Liver (tissue), 9 donors: ENCODE results near the gene LSM12. TPM values are rescaled to one million over a fixed set of nuclear protein-coding genes. Genes with fewer than 3 reads are reported as not detected.

Experiments used
- DNase-seq: peaks from one replicate; pipeline ENCODE4 v3.0.0-alpha.2; 2017; ENCODE audit warnings: low spot score
- H3K27ac ChIP-seq, 2 donors: one replicate each; pipeline ENCODE4 v1.7.0; 2013; ENCODE audit warnings: inconsistent platforms in 2 of 2, low read length in 2 of 2, control low read depth in 1 of 2, low read depth in 1 of 2, mild to moderate bottlenecking in 1 of 2
- H3K27me3 ChIP-seq, 4 donors: one replicate each; pipeline versions ENCODE4 v1.6.1 to v1.7.0; 2013; ENCODE audit warnings: low read length in 3 of 4, inconsistent platforms in 1 of 4, mild to moderate bottlenecking in 1 of 4, moderate library complexity in 1 of 4; ENCODE audit not compliant: control insufficient read depth in 4 of 4, insufficient read depth in 4 of 4
- H3K36me3 ChIP-seq, 4 donors: one replicate each; pipeline versions ENCODE4 v1.6.1 to v1.7.0; 2013; ENCODE audit warnings: low read length in 3 of 4, mild to moderate bottlenecking in 3 of 4, low read depth in 1 of 4, moderate library complexity in 1 of 4; ENCODE audit not compliant: control insufficient read depth in 4 of 4, insufficient read depth in 3 of 4
- H3K4me1 ChIP-seq, 4 donors: one replicate each; pipeline versions ENCODE4 v1.6.1 to v1.7.0; 2013; ENCODE audit warnings: low read length in 3 of 4, mild to moderate bottlenecking in 3 of 4, moderate library complexity in 1 of 4; ENCODE audit not compliant: control insufficient read depth in 4 of 4, insufficient read depth in 4 of 4
- H3K4me3 ChIP-seq, 3 donors: one replicate each; pipeline versions ENCODE4 v1.6.1 to v1.7.0; 2013; ENCODE audit warnings: low read length in 3 of 3, control low read depth in 1 of 3, low read depth in 1 of 3, mild to moderate bottlenecking in 1 of 3
- H3K9ac ChIP-seq, 2 donors: one replicate each; pipeline ENCODE4 v1.7.0; 2013; ENCODE audit warnings: low read length in 2 of 2, mild to moderate bottlenecking in 2 of 2, moderate library complexity in 2 of 2, control low read depth in 1 of 2, low read depth in 1 of 2
- H3K9me3 ChIP-seq, 4 donors: one replicate each; pipeline versions ENCODE4 v1.6.1 to v1.7.0; 2013; ENCODE audit warnings: low read length in 3 of 4; ENCODE audit not compliant: control insufficient read depth in 4 of 4
- EGR1 ChIP-seq, 2 donors: IDR thresholded peaks; 2 replicates each; pipeline ENCODE4 v1.6.1; 2016 to 2018; ENCODE audit warnings: antibody characterized with exemption in 2 of 2, low read depth in 2 of 2
- FOXA1 ChIP-seq: IDR thresholded peaks from 2 replicates; pipeline ENCODE4 v1.6.1; 2016; ENCODE audit warnings: antibody characterized with exemption
- FOXA2 ChIP-seq: IDR thresholded peaks from 2 replicates; pipeline ENCODE4 v1.6.1; 2016; ENCODE audit warnings: antibody characterized with exemption
- GABPA ChIP-seq, 2 donors: IDR thresholded peaks in 1 of 2; conservative IDR thresholded peaks in 1 of 2; 2 replicates each; pipeline ENCODE4 v1.6.1; 2016; ENCODE audit warnings: antibody characterized with exemption in 2 of 2, mild to moderate bottlenecking in 1 of 2, moderate library complexity in 1 of 2
- HNF4A ChIP-seq, 2 donors: conservative IDR thresholded peaks; 2 replicates each; pipeline ENCODE4 v1.6.1; 2016; ENCODE audit warnings: antibody characterized with exemption in 2 of 2, mild to moderate bottlenecking in 2 of 2
- HNF4G ChIP-seq: IDR thresholded peaks from 2 replicates; pipeline ENCODE4 v1.6.1; 2016; ENCODE audit warnings: antibody characterized with exemption
- JUND ChIP-seq, 2 donors: IDR thresholded peaks; 2 replicates each; pipeline ENCODE4 v1.6.1; 2016; ENCODE audit warnings: antibody characterized with exemption in 2 of 2
- NR2F2 ChIP-seq: IDR thresholded peaks from 2 replicates; pipeline ENCODE4 v1.6.1; 2016; ENCODE audit warnings: antibody characterized with exemption
- RAD21 ChIP-seq, 2 donors: IDR thresholded peaks; 2 replicates each; pipeline ENCODE4 v1.6.1; 2016; ENCODE audit warnings: antibody characterized with exemption in 2 of 2, mild to moderate bottlenecking in 2 of 2
- RXRA ChIP-seq, 2 donors: IDR thresholded peaks; 2 replicates each; pipeline ENCODE4 v1.6.1; 2017 to 2018; ENCODE audit warnings: antibody characterized with exemption in 2 of 2, mild to moderate bottlenecking in 1 of 2
- SP1 ChIP-seq: IDR thresholded peaks from 2 replicates; pipeline ENCODE4 v1.6.1; 2018; ENCODE audit warnings: antibody characterized with exemption, mild to moderate bottlenecking
- TAF1 ChIP-seq: conservative IDR thresholded peaks from 2 replicates; pipeline ENCODE4 v1.6.1; 2016; ENCODE audit warnings: antibody characterized with exemption, mild to moderate bottlenecking
- YY1 ChIP-seq: IDR thresholded peaks from 2 replicates; pipeline ENCODE4 v1.6.1; 2016; ENCODE audit warnings: antibody characterized with exemption, mild to moderate bottlenecking
- ZBTB33 ChIP-seq: IDR thresholded peaks from 2 replicates; pipeline ENCODE4 v1.6.1; 2016; ENCODE audit warnings: antibody characterized with exemption
- WGBS: extraction: QIAGEN DNeasy Blood & Tissue Kit; methylation state at CpG from one replicate; pipeline ENCODE4 v1.1.7; 2013; 5-methylcytosine and 5-hydroxymethylcytosine counted together
- polyA plus RNA-seq, 2 donors: library from polyadenylated mRNA; stranded (reverse) in 1 of 2; unstranded in 1 of 2; fragments of 200-250 nt in 1 of 2; fragments of >200 nt in 1 of 2; fragmentation: Nextera tagmentation in 1 of 2; extraction: Ambion mirVana in 1 of 2; gene quantifications; one replicate each; pipeline versions ENCODE4 v1.2.1 to v1.2.3, GENCODE V29; 2013 to 2015
- total RNA-seq, 2 donors: library from RNA; depleted of rRNA; stranded (reverse); fragments of >200 nt; gene quantifications; one replicate each; pipeline ENCODE4 v1.2.3, GENCODE V29; 2014
- TF ChIP-seq, protein P1 (sequence below): IDR thresholded peaks from 2 replicates; pipeline ENCODE4 v1.6.1; 2016; ENCODE audit warnings: antibody characterized with exemption, mild to moderate bottlenecking
- TF ChIP-seq, protein P2 (sequence below): IDR thresholded peaks from 2 replicates; pipeline ENCODE4 v1.6.1; 2016; ENCODE audit warnings: antibody characterized with exemption
- TF ChIP-seq, protein P3 (sequence below): fragments of 150-350 bp; IDR thresholded peaks from 2 replicates; pipeline ENCODE4 v1.5.1; 2017; ENCODE audit warnings: improper control_type of control experiment, low read depth, low read length; ENCODE audit not compliant: missing input control
- TF ChIP-seq, protein P4 (sequence below): IDR thresholded peaks from 2 replicates; pipeline ENCODE4 v1.6.1; 2016; ENCODE audit warnings: antibody characterized with exemption
- donor health status: healthy.
- donor health status: healthy.
- donor health status: healthy.
- donor health status: healthy.
- donor health status: healthy.

LSM12 gene
- total and polyA plus RNA-seq, 4 donors: 12.1 to 31.9 (median 15.1) TPM

DNA sequence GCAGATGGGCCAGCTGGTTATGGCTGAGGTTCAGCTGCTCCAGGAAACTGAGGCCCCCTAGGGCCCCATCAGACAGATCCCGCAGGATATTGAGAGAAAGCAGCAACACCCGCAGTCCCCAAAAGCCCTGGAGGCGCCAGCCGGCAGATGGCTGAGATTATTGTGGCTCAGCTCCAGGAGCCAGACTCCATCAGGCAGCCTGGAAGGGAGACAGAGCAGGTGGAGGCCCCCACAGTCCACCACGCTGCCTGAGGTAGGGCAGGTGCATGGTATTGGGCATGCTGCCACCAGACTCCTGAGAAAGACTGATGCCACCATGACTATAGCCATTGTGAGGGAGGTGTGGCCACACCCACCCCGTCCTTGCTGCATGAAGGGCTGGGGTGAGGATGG is 42.2 kb downstream of the LSM12 start:
- Histone ChIP-seq H3K27ac (no peak overlapping the region), H3K4me3 (no peak overlapping the region), H3K9ac (no peak overlapping the region), H3K4me1 (peaks cover 2 to 17% (median 11%) of the 10 kb centered on the region in 4 donors), H3K27me3 (no peaks in the 10 kb centered on the region), H3K9me3 (no peaks in the 10 kb centered on the region), H3K36me3 (peaks cover 0 to 4% (median 1%) of the 10 kb centered on the region in 4 donors)
- 81% methylated on average over 6 of the region's 6 CpGs for WGBS
- TF ChIP-seq FOXA2 (no peak), RXRA (IDR thresholded peaks at IDR 0.05) (no peak), FOXA1 (no peak), RAD21 (IDR thresholded peaks at IDR 0.05) (no peak), ZBTB33 (no peak), GABPA (IDR thresholded peaks at IDR 0.05 in 1 of 2, conservative IDR thresholded peaks at IDR 0.05 in 1 of 2) (no peak), EGR1 (IDR thresholded peaks at IDR 0.05; ENCODE audit: low read depth in 2 of 2) (no peak), JUND (IDR thresholded peaks at IDR 0.05) (no peak), HNF4G (no peak), TAF1 (no peak), SP1 (no peak), HNF4A (conservative IDR thresholded peaks at IDR 0.05) (no peak), NR2F2 (no peak), YY1 (no peak)
- TF ChIP-seq, protein P1, sequence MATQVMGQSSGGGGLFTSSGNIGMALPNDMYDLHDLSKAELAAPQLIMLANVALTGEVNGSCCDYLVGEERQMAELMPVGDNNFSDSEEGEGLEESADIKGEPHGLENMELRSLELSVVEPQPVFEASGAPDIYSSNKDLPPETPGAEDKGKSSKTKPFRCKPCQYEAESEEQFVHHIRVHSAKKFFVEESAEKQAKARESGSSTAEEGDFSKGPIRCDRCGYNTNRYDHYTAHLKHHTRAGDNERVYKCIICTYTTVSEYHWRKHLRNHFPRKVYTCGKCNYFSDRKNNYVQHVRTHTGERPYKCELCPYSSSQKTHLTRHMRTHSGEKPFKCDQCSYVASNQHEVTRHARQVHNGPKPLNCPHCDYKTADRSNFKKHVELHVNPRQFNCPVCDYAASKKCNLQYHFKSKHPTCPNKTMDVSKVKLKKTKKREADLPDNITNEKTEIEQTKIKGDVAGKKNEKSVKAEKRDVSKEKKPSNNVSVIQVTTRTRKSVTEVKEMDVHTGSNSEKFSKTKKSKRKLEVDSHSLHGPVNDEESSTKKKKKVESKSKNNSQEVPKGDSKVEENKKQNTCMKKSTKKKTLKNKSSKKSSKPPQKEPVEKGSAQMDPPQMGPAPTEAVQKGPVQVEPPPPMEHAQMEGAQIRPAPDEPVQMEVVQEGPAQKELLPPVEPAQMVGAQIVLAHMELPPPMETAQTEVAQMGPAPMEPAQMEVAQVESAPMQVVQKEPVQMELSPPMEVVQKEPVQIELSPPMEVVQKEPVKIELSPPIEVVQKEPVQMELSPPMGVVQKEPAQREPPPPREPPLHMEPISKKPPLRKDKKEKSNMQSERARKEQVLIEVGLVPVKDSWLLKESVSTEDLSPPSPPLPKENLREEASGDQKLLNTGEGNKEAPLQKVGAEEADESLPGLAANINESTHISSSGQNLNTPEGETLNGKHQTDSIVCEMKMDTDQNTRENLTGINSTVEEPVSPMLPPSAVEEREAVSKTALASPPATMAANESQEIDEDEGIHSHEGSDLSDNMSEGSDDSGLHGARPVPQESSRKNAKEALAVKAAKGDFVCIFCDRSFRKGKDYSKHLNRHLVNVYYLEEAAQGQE: no peak
- TF ChIP-seq, protein P2, sequence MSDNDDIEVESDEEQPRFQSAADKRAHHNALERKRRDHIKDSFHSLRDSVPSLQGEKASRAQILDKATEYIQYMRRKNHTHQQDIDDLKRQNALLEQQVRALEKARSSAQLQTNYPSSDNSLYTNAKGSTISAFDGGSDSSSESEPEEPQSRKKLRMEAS: no peak
- TF ChIP-seq, protein P3, sequence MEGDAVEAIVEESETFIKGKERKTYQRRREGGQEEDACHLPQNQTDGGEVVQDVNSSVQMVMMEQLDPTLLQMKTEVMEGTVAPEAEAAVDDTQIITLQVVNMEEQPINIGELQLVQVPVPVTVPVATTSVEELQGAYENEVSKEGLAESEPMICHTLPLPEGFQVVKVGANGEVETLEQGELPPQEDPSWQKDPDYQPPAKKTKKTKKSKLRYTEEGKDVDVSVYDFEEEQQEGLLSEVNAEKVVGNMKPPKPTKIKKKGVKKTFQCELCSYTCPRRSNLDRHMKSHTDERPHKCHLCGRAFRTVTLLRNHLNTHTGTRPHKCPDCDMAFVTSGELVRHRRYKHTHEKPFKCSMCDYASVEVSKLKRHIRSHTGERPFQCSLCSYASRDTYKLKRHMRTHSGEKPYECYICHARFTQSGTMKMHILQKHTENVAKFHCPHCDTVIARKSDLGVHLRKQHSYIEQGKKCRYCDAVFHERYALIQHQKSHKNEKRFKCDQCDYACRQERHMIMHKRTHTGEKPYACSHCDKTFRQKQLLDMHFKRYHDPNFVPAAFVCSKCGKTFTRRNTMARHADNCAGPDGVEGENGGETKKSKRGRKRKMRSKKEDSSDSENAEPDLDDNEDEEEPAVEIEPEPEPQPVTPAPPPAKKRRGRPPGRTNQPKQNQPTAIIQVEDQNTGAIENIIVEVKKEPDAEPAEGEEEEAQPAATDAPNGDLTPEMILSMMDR: no peak
- TF ChIP-seq, protein P4, sequence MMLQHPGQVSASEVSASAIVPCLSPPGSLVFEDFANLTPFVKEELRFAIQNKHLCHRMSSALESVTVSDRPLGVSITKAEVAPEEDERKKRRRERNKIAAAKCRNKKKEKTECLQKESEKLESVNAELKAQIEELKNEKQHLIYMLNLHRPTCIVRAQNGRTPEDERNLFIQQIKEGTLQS: no peak
- DNase-seq: no peak
